ENCODE measurements around the gene MCAM.

DNA sequence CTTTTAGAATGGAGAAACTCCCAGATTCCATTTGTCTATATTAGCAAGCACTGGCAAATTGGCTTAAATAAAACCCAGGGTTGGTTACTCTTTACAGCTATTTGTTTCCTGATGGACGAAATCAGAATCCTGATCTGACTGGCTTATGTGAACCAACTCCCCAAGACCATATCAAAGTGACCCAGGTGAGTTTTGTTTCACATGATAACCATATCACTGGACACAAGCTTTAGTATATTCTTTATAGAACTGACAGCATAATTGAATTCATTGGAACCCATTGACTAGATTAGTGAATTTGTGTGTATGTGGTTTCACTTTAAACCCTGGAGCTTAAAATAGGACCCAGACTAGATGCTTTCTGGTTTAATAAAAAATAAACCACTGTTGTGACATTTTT is 39.3 kb downstream of the MCAM start:
- TF ChIP-seq, protein P1, sequence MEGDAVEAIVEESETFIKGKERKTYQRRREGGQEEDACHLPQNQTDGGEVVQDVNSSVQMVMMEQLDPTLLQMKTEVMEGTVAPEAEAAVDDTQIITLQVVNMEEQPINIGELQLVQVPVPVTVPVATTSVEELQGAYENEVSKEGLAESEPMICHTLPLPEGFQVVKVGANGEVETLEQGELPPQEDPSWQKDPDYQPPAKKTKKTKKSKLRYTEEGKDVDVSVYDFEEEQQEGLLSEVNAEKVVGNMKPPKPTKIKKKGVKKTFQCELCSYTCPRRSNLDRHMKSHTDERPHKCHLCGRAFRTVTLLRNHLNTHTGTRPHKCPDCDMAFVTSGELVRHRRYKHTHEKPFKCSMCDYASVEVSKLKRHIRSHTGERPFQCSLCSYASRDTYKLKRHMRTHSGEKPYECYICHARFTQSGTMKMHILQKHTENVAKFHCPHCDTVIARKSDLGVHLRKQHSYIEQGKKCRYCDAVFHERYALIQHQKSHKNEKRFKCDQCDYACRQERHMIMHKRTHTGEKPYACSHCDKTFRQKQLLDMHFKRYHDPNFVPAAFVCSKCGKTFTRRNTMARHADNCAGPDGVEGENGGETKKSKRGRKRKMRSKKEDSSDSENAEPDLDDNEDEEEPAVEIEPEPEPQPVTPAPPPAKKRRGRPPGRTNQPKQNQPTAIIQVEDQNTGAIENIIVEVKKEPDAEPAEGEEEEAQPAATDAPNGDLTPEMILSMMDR (IDR thresholded peaks at IDR 0.05): no peak
- TF ChIP-seq EZH2 (IDR thresholded peaks at IDR 0.05) (no peak), EZH2phosphoT487 (IDR thresholded peaks at IDR 0.05) (no peak)

Measured in neural progenitor cell (in vitro differentiated cells).